MV-4-11 (cell line): Measurements from ENCODE around the gene GRIK4.
A peak's percentile ranks its signal among the peaks of the same experiment; 100 is the strongest.
"Not testable (repeated sequence)": the region's sequence is repeated elsewhere in the genome, so short reads cannot be mapped to it uniquely, and the experiment has no call there.

Experiments used
- DNase-seq: peaks from one replicate; lab custom pipeline; 2025; lab: John Stamatoyannopoulos, UW

The GRIK4 gene

GRCh38 chr11:120746836-120747609 lies 235.5 kb downstream of the GRIK4 start:
- DNase-seq: no peak

- DNase-seq: no peak
Measured at GRCh38 chr11:120747850-120748814, 236.6 kb downstream of the GRIK4 start.

GRCh38 chr11:120749395-120749794 lies 237.8 kb downstream of the GRIK4 start:
- no peak for DNase-seq

GRCh38 chr11:120750647-120751549 lies 239.3 kb downstream of the GRIK4 start:
- peak; percentile 52 for DNase-seq

- no peak for DNase-seq
Measured at GRCh38 chr11:120751550-120751949, 240.0 kb downstream of the GRIK4 start.

- no peak for DNase-seq
Measured at GRCh38 chr11:120752668-120753067, 241.1 kb downstream of the GRIK4 start.

- no peak for DNase-seq
Measured at GRCh38 chr11:120756931-120757330, 245.4 kb downstream of the GRIK4 start.

- DNase-seq: no peak
Measured at GRCh38 chr11:120759046-120759445, 247.5 kb downstream of the GRIK4 start.

GRCh38 chr11:120765710-120766109 lies 254.2 kb downstream of the GRIK4 start:
- DNase-seq: not testable (repeated sequence)

- DNase-seq: no peak
Measured at GRCh38 chr11:120766318-120766717, 254.8 kb downstream of the GRIK4 start.

- DNase-seq: no peak
Measured at GRCh38 chr11:120768949-120769348, 257.4 kb downstream of the GRIK4 start.

GRCh38 chr11:120769906-120770305 lies 258.4 kb downstream of the GRIK4 start:
- DNase-seq: no peak

- no peak for DNase-seq
Measured at GRCh38 chr11:120771551-120772060, 260.1 kb downstream of the GRIK4 start.

- DNase-seq: no peak
Measured at GRCh38 chr11:120773501-120774031, 262.0 kb downstream of the GRIK4 start.

- no peak for DNase-seq
Measured at GRCh38 chr11:120774591-120775386, 263.2 kb downstream of the GRIK4 start.

- no peak for DNase-seq
Measured at GRCh38 chr11:120775986-120776951, 264.7 kb downstream of the GRIK4 start.

GRCh38 chr11:120778685-120779490 lies 267.3 kb downstream of the GRIK4 start:
- no peak for DNase-seq

GRCh38 chr11:120780239-120780638 lies 268.7 kb downstream of the GRIK4 start:
- no peak for DNase-seq
